Measurements from ENCODE around the gene TIMP2. TPM values are rescaled to one million over a fixed set of nuclear protein-coding genes. Genes with fewer than 3 reads are reported as not detected.

Gene TIMP2
- total and polyA plus RNA-seq, 2 of the 8 experiments (the other 6 are each of a cell fraction or from before 2014, with no cell fraction given): 18.2 to 43.3 TPM

DNA sequence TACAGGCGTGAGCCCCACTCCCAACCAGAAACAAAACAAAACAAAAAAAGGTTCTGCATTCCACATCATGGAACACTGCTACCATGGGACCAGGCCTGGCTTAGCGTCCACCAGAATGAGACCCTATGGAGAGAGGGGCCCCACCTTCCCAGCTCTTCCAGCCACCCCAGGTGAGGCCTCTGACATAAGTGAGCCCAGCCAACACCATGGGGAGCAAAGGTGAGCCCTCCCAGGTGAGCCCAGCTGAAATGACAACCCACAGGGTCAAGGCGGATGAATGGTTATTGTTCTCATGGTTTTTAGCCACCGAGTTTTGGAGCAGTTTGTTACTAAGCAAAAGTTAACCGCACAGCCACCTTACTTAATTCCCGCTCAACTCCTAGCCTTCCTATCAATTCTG is 38.2 kb upstream of the TIMP2 start:
- no peak overlapping the region for H4K91ac ChIP-seq (replicated peaks; ENCODE audit: insufficient read length, low read length)
- H3K23me2 ChIP-seq (ENCODE audit: low read depth, low read length): no peaks in the 10 kb centered on the region
- no peak overlapping the region for H2BK12ac ChIP-seq (ENCODE audit: low read depth, low read length)
- no peak overlapping the region for H2BK15ac ChIP-seq (ENCODE audit: low read length)
- H4K5ac ChIP-seq (ENCODE audit: insufficient read length, low read depth, low read length): no peak overlapping the region
- H2BK20ac ChIP-seq (ENCODE audit: low read length): no peak overlapping the region
- 92% methylated on average over 6 of the region's 6 CpGs; no CpG with 5 or more reads in 1 of the 2 experiments for WGBS, 2 experiments (ENCODE audit: extremely low coverage in 1 of 2, insufficient coverage in 1 of 2, insufficient read length in 1 of 2, insufficient replicate concordance in 2 of 2, low coverage in 1 of 2, low lambda C conversion rate in 2 of 2, missing lambda C conversion rate in 1 of 2)
- H3K36me3 ChIP-seq (ENCODE audit: control insufficient read depth in 2 of 4, insufficient read depth in 4 of 4, low read length in 3 of 4): no peaks in the 10 kb centered on the region
- CTCF ChIA-PET (ENCODE audit: partially characterized antibody): interaction anchor here (0.6 to 4.2 kb wide), 2 partner anchors 13 to 1612 kb away, joined by 3 to 19 read pairs; no protein-coding TSS in a partner anchor
- FAIRE-seq (no peak), DNase-seq (ENCODE audit: low read depth in 1 of 2, low spot score in 2 of 2) (no peak)
- H3K79me2 ChIP-seq (ENCODE audit: control insufficient read depth in 1 of 2, insufficient read depth in 2 of 2, low read length in 2 of 2): no peaks in the 10 kb centered on the region
- no peak overlapping the region for H4K8ac ChIP-seq (ENCODE audit: extremely low read depth, insufficient read depth, low read length)
- H2BK120ac ChIP-seq (replicated peaks; ENCODE audit: low read depth, low read length): no peak overlapping the region
- H3K56ac ChIP-seq (replicated peaks; ENCODE audit: insufficient read length, low read depth, low read length): no peak overlapping the region
- no peak overlapping the region for H3K27ac ChIP-seq (ENCODE audit: low read depth, low read length)
- no peak overlapping the region for H2AK5ac ChIP-seq (ENCODE audit: low read depth, low read length)
- no peak overlapping the region for H3K4me3 ChIP-seq (ENCODE audit: extremely low read depth in 1 of 4, insufficient read depth in 2 of 4, low read depth in 3 of 4, low read length in 4 of 4)
- no peaks in the 10 kb centered on the region for H3K27me3 ChIP-seq (replicated peaks in 1 of 4; ENCODE audit: control insufficient read depth in 3 of 4, extremely low read depth in 1 of 4, insufficient read depth in 3 of 4, low read length in 3 of 4)
- H3K79me1 ChIP-seq (ENCODE audit: low read depth, low read length): no peaks in the 10 kb centered on the region
- no peak overlapping the region for H3K4ac ChIP-seq (replicated peaks; ENCODE audit: insufficient read length, low read depth, low read length)
- no peak overlapping the region for H3K9ac ChIP-seq (replicated peaks in 1 of 4; ENCODE audit: extremely low read depth in 1 of 4, low read depth in 3 of 4, low read length in 3 of 4)
- H3K4me1 ChIP-seq (replicated peaks in 1 of 4; ENCODE audit: control insufficient read depth in 3 of 4, insufficient read depth in 4 of 4, low read length in 3 of 4): no peaks in the 10 kb centered on the region
- no peak overlapping the region for H3K23ac ChIP-seq (ENCODE audit: insufficient read length)
- H3K18ac ChIP-seq (ENCODE audit: extremely low read depth, low read length): no peak overlapping the region
- no peak overlapping the region for H2AFZ ChIP-seq (ENCODE audit: low read length)
- H3K4me2 ChIP-seq (ENCODE audit: insufficient read depth in 1 of 2, low read depth in 2 of 2, low read length in 2 of 2): no peak overlapping the region
- POLR2A ChIA-PET (ENCODE audit: partially characterized antibody): no interaction called here
- no peak overlapping the region for H2BK5ac ChIP-seq (ENCODE audit: low read depth, low read length)
- H3K14ac ChIP-seq (ENCODE audit: insufficient read length): no peak overlapping the region
- H4K20me1 ChIP-seq (replicated peaks in 1 of 2; ENCODE audit: control insufficient read depth in 1 of 2, insufficient read depth in 2 of 2, low read length in 2 of 2): no peaks in the 10 kb centered on the region
- no peaks in the 10 kb centered on the region for H3K9me3 ChIP-seq (ENCODE audit: insufficient read depth in 2 of 2, low read depth in 1 of 2, low read length in 1 of 2)
- TF ChIP-seq EP300 (IDR thresholded peaks at IDR 0.05; ENCODE audit: borderline replicate concordance in 1 of 2, low read depth in 2 of 2, low read length in 2 of 2) (no peak), SAP30 (IDR thresholded peaks at IDR 0.05; ENCODE audit: insufficient read depth, insufficient replicate concordance, low read length) (no peak), SIRT6 (IDR thresholded peaks at IDR 0.05; ENCODE audit: low read length) (no peak)
- TF ChIP-seq, protein P1, sequence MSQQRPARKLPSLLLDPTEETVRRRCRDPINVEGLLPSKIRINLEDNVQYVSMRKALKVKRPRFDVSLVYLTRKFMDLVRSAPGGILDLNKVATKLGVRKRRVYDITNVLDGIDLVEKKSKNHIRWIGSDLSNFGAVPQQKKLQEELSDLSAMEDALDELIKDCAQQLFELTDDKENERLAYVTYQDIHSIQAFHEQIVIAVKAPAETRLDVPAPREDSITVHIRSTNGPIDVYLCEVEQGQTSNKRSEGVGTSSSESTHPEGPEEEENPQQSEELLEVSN (IDR thresholded peaks at IDR 0.05): no peak
- TF ChIP-seq, protein P2, sequence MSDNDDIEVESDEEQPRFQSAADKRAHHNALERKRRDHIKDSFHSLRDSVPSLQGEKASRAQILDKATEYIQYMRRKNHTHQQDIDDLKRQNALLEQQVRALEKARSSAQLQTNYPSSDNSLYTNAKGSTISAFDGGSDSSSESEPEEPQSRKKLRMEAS (IDR thresholded peaks at IDR 0.05): no peak

Measured in H1 (cell line).